ENCODE results near the gene MYO1H. TPM values are rescaled to one million over a fixed set of nuclear protein-coding genes. Genes with fewer than 3 reads are reported as not detected.

The MYO1H gene
- total and polyA plus RNA-seq, 2 of the 13 experiments (the other 11 are each of a cell fraction or from before 2014, with no cell fraction given): not detected

DNA sequence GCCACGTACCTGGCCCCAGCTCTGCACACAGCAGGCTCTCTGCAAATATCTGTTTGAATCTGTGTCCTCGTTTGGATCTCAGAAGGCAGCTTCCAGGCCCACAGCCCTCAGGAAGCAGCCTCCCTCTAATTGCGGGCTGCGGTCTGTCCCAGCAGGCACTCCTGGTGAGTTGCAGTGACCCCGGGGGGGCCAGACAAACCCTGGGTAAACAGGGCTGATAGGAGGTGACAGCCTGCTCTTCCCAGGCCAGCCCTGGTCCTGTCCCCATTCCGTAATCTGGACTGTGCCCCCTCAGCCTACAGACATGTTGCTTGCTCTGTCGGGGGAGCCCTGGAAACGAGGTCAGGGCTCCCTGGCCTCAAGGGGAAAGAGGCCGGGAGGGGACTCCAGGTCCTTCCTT is 40.6 kb upstream of the MYO1H start (continued):
- TF ChIP-seq ZNF609 (CRISPR knock-in tag; IDR thresholded peaks at IDR 0.05; ENCODE audit: borderline replicate concordance) (peak; percentile 53; the same call in 1 of the 2 replicates), ZNF784 (CRISPR knock-in tag; IDR thresholded peaks at IDR 0.05; ENCODE audit: borderline replicate concordance) (no peak), JUNB (CRISPR knock-in tag; IDR thresholded peaks at IDR 0.05; ENCODE audit: borderline replicate concordance) (no peak), GATAD1 (CRISPR knock-in tag; IDR thresholded peaks at IDR 0.05) (no peak), MBD4 (IDR thresholded peaks at IDR 0.05; ENCODE audit: borderline replicate concordance, low read length) (no peak), ZMYM3 (CRISPR knock-in tag; IDR thresholded peaks at IDR 0.05) (peak; percentile 52), ZFP1 (CRISPR knock-in tag; IDR thresholded peaks at IDR 0.05) (no peak), KLF15 (CRISPR knock-in tag; IDR thresholded peaks at IDR 0.05; ENCODE audit: borderline replicate concordance) (no peak), ZNF576 (CRISPR knock-in tag; IDR thresholded peaks at IDR 0.05) (peak; percentile 51; the same call in 1 of the 2 replicates), BORCS8-MEF2B (CRISPR knock-in tag; IDR thresholded peaks at IDR 0.05) (no peak), ZBED4 (CRISPR knock-in tag; IDR thresholded peaks at IDR 0.05; ENCODE audit: borderline replicate concordance) (no peak), HNF4G (IDR thresholded peaks at IDR 0.05; ENCODE audit: borderline replicate concordance, low read depth, low read length) (peak; percentile 70; the same call in 1 of the 2 replicates), HNF4G (CRISPR knock-in tag; IDR thresholded peaks at IDR 0.05; ENCODE audit: borderline replicate concordance, low read depth) (peak; percentile 70; the same call in 1 of the 2 replicates), ZNF101 (CRISPR knock-in tag; IDR thresholded peaks at IDR 0.05; ENCODE audit: borderline replicate concordance, low read depth) (no peak), RXRB (CRISPR knock-in tag; IDR thresholded peaks at IDR 0.05; ENCODE audit: borderline replicate concordance) (peak; percentile 66), NPAS2 (CRISPR knock-in tag; IDR thresholded peaks at IDR 0.05; ENCODE audit: borderline replicate concordance) (no peak), ZNF589 (CRISPR knock-in tag; conservative IDR thresholded peaks at IDR 0.05) (no peak)
- TF ChIP-seq, protein P1, sequence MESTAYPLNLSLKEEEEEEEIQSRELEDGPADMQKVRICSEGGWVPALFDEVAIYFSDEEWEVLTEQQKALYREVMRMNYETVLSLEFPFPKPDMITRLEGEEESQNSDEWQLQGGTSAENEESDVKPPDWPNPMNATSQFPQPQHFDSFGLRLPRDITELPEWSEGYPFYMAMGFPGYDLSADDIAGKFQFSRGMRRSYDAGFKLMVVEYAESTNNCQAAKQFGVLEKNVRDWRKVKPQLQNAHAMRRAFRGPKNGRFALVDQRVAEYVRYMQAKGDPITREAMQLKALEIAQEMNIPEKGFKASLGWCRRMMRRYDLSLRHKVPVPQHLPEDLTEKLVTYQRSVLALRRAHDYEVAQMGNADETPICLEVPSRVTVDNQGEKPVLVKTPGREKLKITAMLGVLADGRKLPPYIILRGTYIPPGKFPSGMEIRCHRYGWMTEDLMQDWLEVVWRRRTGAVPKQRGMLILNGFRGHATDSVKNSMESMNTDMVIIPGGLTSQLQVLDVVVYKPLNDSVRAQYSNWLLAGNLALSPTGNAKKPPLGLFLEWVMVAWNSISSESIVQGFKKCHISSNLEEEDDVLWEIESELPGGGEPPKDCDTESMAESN (CRISPR knock-in tag; conservative IDR thresholded peaks at IDR 0.05): 0 out of 2 replicates have a peak, but pooled peaks have one; percentile 31

Measured in HepG2 (cell line).